GM19099 (cell line): Measurements from ENCODE around the gene GLRX2.
A peak's percentile ranks its signal among the peaks of the same experiment; 100 is the strongest.

Source experiments
- POLR2A ChIP-seq: IDR thresholded peaks from 3 replicates; pipeline ENCODE4 v1.6.1; 2011; ENCODE audit warnings: low read depth; ENCODE audit not compliant: insufficient read length; ENCODE audit errors: extremely low read depth

GLRX2 gene

GRCh38 chr1:193104907-193105820, at the start of gene GLRX2:
Gene GLRX2 (minus strand): TSS chr1:193105414. CDS start chr1:193105382, 32 bp downstream.
- TF ChIP-seq POLR2A = peak; percentile 75

DNA sequence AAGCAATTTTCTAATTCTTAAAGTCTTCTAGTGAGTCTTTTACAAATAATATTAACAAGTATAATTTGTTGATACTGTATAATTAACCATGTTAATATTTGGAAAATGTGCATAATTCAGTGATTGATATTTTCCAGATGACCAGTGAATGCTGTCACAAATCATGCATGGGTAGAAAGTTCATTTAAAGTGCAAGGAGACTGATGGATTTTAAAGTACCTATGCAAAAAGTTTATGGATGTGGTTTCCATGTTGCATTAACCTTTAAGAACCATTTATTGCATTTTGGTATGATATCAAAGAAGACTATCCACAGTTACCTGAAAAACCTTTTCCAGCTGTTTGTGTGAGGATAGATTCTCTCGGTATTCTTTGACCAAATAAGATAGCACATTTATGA, 39.8 kb upstream of the GLRX2 start:
- TF ChIP-seq POLR2A = no peak

DNA sequence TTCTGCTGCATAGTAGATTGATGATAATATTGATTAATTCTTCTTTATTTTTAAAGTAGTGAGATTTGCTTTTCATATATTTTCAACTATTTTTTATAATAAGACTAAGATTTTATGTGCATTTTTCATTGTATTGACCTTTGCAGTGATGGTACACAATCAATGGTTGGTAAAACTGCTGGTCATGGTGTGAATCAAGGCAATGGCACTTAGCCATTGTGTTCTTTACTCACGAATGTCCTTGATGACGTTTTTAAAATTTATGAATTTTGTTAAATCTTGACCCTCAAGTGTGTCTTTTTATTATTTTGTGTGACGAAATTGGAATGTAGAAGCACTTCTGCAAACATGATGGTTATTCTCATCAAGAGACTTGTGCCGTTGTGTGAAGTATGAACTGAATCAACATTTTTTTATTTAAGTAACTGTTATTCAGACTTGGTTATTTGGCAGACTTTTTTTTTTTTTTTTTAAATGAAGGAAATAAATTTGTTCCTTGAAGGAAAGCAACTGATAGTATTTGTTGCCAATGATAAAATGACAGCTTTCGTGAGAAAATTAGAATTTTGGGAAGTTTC, 39.2 kb upstream of the GLRX2 start:
- no peak for TF ChIP-seq POLR2A

DNA sequence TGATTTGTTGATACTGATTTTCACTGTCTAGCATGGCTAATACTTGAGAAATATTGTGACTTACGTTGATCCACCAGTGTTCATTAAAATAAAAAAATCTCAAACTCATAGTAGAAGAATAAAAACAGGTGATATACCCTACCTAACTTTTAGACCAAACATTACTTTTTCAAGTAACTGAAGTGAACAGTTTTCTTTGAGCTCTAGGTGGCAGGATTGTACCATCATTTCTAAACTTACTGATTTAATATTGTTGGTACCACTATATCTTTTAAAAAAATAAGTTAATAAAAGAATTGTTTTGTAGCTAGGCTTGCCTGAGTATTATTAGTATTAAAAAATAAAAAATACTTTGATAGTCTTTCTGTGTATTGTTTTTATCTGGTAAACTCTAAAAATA, 38.1 kb upstream of the GLRX2 start:
- TF ChIP-seq POLR2A = no peak

DNA sequence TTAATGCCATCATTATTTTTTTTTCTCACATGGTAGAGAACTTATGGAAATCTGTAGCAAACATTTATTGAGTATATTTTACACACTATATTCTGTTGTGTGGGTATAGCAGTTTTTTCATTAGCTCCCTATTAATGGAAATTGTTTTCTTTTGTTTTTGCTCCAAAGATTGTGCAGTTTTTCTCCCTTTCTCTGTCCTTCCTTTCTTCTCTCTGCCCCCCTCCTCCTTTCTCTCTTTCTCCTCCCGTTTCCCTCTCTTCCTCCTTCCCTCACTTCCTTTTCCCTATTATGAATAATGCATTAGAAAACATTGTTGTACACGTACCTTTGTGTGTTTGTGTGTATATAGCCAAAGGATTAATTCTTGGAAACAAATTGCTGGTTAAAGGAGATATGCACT, 37.2 kb upstream of the GLRX2 start:
- TF ChIP-seq POLR2A = no peak

GRCh38 chr1:193141804-193142203, 36.6 kb upstream of the GLRX2 start:
- TF ChIP-seq POLR2A = no peak

GRCh38 chr1:193140254-193140653, 35.0 kb upstream of the GLRX2 start:
- TF ChIP-seq POLR2A = no peak

- TF ChIP-seq POLR2A = no peak
Measured at GRCh38 chr1:193131266-193131860, 26.1 kb upstream of the GLRX2 start.

- no peak for TF ChIP-seq POLR2A
Measured at GRCh38 chr1:193125369-193125768, 20.2 kb upstream of the GLRX2 start.

GRCh38 chr1:193123751-193124150, 18.5 kb upstream of the GLRX2 start:
- no peak for TF ChIP-seq POLR2A

GRCh38 chr1:193121616-193122593, 16.7 kb upstream of the GLRX2 start, which contains the start of gene CDC73:
Gene CDC73 (plus strand): TSS chr1:193122031. CDS start chr1:193122201, 170 bp downstream.
- peak; percentile 85 for TF ChIP-seq POLR2A

DNA sequence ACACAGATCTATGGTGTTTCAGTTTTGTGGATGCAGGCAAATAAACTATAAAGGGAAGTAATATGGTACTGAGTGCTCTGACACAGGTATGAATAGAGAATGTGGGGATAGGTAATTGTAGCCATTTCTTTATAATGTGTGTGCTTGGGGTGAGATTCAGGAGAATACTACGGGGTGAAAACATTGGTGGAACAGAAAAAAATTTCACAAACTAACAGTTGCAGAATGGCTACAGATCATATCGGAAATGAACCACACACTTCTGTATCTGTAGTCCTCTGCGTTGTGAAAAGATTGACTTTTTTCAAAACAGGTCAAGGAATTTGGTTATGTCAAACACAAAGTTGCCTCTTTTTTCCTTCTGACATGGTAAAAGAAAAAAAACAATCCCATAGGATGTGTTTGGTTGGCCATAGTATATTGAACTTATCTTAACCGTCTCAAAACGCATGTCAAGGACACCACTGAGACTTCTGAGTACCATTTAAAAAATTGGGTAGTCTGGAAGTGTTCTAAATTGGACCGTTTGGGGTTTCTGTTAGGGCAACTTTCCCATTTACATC, 15.5 kb upstream of the GLRX2 start:
- TF ChIP-seq POLR2A = no peak

DNA sequence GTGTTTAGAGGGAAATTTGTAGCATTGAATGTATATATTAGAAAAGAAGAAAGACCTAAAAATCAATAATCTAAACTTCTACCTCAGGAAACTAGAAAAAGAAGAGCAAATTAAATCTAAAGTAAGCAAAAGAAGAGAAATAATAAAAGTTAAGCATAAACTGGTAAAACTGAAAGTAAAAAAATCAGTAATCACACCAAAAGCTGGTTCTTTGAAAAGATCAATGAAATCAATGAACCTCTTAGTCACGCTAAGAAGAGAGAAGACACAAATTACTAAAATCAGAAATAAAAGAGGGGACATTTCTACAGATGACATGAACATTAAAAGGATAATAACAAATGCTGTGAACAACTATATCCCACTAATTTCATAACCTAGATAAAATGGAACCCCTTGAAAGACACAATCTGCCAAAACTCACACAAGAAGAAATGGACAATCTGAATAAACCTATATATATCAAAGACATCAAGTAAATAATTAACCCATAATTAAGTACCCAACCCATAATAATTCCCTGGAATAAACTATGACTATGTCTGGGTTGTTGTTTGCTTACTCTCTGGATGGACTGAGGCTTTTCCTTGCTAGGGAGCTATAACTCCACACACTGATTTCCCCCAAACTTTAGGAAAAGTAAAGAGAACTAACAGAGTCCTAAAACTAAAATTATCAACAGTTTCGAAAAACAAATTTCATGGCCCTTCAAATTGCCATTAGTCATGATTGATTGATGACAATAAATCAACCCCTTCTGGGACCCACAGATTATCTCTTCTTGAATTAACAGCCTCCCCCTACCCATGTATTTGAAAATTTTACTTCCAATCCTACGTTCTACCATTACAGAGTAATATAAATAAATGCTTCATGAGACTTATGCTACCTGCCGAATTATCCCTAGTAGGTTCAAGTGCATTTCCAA, 13.9 kb upstream of the GLRX2 start:
- TF ChIP-seq POLR2A = no peak
